Activated CD4-positive, alpha-beta T cell treated with anti-CD3 and anti-CD28 coated beads, Interleukin-2, amount 50 U/mL, for 48 hours (primary cell): ENCODE data around the gene PROC.
A peak's percentile ranks its signal among the peaks of the same experiment; 100 is the strongest.

ENCODE experiments used
- DNase-seq, 2 experiments: peaks; one replicate each; pipeline ENCODE4 v3.0.0-alpha.2; 2020

Gene PROC

GRCh38 chr2:127418300-127419111, at the start of gene PROC:
Gene PROC, plus strand, starts transcription at chr2:127418427. Its CDS starts 1,516 bp downstream, at chr2:127419943.
- DNase-seq, result no peak

GRCh38 chr2:127370010-127370409, 48.2 kb upstream of the PROC start:
- DNase-seq, result no peak

- no peak for DNase-seq
These were observed 47.2 kb upstream of the PROC start for GRCh38 chr2:127371037-127371436.

GRCh38 chr2:127373362-127374083, 44.7 kb upstream of the PROC start:
- no peak for DNase-seq

DNA sequence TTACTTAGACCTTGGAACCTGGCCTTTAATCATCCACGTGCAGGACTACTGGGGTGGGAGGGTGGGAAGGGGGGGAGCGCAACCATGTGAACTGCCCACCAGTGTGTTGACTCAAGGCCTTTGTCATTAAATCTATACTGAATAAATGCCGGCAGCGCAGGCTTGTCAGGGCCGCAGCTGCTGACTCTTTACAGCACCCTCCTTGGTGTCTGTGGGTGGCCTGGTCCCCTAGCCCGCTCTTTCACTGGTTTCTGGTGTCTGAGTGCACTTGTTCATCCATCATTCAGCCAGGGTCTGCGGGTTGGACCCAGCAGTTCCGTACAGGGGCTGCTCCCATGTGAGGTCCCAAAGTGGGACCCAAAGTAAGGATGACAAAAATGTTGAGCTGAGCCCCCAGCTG, 42.0 kb upstream of the PROC start:
- DNase-seq, result no peak

DNA sequence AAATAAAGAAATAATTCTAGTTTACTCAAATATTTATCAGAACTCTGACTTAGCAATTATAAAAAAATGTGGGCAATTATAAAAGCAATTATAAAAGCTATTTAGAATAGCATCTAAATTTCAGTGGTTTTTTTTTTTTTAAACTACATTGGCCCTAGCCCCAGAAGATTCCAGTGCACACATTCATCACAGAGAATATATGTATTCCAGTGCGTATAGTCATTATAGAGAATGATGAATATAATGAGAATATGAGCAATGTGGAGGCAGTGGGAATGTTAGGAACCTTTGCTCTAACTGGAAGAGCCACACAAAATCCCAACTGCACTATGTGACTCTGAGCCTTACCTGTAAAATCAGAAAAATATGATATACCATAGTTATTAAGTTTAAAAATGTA, 41.0 kb upstream of the PROC start:
- DNase-seq, result no peak

GRCh38 chr2:127378720-127379119, 39.5 kb upstream of the PROC start:
- DNase-seq, result no peak

- no peak for DNase-seq
These were observed 38.4 kb upstream of the PROC start for GRCh38 chr2:127379712-127380355.

GRCh38 chr2:127381762-127382161, 36.5 kb upstream of the PROC start:
- DNase-seq, result no peak

- no peak for DNase-seq
These were observed 35.4 kb upstream of the PROC start for GRCh38 chr2:127382831-127383230.

DNA sequence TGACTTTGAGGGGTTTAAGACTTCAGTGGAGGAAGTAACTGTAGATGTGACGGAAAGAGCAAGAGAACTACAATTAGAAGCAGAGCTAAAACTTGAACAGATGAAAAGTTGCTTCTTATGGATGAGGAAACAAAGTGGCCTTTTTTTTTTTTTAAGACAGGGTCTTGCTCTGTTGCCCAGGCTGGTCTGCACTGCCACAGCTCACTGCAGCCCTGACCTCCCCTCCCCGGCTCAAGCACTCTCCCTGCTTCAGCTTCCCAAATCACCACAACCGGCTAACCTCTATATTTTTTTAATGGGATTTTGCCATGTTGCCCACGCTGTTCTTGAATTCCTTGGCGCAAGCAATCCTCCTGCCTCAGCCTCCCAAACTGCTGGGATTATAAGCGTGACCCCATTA, 33.7 kb upstream of the PROC start:
- DNase-seq, result no peak

- DNase-seq, result no peak
These were observed 32.0 kb upstream of the PROC start for GRCh38 chr2:127386246-127386645.

- DNase-seq, result peak; percentile 78 to 80
These were observed 31.2 kb upstream of the PROC start for GRCh38 chr2:127386764-127387654.

DNA sequence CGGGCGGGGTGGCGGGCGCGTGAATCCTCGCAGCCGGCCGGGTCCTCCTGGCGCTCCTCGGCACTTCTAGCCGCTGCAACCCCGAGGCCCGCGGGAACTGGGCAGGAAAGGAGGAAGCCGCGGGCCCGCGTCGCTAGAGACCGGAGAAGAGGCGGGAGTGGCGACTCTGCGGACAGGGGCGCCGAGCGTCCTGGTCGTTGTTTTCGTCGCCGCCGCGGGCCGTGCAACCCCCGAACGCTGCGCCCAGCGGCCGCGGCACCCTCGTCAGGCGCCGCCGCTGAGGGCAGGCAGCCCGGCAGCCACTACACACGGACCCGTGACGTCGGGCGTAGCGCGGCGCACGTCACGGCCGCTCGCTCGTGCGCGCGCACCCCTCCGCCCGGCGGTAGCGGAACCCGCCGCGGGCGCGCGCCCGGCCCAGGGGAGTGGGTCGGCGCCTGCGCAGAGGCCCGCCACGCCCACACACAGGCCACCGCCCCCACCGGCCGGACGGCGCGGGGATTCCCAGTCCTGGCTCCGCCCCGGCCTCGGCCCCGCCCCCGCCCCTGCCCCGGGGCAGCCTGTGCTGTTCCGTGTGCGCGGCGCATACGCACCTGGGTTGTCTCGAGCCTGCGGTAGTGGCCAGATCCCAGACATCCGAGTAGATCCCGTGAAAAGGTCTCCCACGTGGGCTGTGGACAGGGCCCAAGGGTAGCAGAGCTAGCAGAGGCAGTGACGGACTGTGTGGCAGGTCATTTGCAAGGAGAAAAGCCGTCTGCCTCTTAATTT, 30.4 kb upstream of the PROC start, which contains the start of gene MAP3K2:
TSS of gene MAP3K2 (minus strand) at position 321 of the 768 bp plus-strand sequence. CDS start 44,846 bp downstream, outside the sequence.
- DNase-seq, result peak; percentile 90

- no peak for DNase-seq
These were observed 29.6 kb upstream of the PROC start for GRCh38 chr2:127388423-127389164.

DNA sequence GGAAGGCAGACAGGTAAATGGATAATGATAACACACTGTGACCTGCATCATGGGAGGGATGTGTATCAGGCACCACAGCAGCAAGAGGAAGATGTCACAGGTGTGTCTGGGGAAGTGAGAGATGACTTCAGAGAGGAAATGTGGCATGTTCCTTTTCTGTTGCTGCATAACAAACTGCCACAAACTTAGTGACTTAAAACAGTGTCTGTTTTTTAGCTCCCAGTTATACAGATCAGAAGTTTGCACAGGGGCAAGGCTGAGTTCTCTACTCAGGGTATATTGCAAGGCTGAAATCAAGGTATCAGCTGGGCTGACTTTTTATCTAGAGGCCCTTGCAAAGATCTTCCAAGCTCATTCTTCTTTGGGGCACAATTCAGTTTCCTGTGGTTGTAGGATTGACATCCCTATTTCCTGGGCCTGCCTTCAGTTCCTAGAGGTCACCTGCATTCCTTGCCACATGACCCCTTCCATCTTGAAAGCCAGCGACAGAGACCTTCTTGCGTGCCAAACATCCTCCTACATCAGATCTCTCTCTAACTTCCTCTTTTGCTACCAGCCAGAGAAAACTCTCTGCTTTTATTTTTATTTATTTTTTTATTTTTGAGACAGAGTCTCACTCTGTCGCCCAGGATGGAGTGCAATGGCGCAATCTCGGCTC, 28.3 kb upstream of the PROC start:
- no peak for DNase-seq

GRCh38 chr2:127392133-127392827, 25.9 kb upstream of the PROC start:
- DNase-seq, result no peak

DNA sequence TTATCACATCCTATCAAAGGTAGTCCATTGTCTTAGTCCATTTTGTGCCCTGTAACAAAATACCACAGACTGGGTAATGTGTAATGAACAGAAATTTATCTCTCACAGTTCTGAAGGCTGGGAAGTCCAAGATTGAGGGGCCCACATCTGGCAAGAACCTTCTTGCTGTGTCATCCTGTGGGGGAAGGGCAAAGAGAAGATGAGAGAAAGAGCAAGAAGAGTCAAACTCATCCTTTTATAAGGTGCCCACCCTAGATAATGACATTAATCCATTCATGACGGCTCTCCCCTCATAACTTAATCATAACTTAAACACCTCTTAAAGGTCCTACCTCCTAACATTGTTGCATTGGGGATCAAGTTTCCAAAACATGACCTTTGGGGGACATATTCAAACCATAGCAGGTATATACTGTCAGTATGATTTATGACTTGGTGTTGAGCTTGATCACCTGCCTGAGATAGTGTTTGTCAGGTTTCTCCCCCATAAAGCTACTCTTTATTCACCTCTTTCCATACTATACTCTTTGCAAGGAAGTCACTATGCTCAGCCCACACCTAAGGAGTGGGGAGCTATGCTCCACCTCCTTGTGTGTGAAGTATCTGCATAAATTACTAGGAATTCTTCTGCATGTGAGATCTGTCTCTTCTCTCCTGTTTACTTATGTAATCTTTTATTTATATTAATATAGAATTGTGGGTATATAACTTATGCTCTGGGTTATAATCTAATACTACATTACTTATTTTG, 25.2 kb upstream of the PROC start:
- no peak for DNase-seq

DNA sequence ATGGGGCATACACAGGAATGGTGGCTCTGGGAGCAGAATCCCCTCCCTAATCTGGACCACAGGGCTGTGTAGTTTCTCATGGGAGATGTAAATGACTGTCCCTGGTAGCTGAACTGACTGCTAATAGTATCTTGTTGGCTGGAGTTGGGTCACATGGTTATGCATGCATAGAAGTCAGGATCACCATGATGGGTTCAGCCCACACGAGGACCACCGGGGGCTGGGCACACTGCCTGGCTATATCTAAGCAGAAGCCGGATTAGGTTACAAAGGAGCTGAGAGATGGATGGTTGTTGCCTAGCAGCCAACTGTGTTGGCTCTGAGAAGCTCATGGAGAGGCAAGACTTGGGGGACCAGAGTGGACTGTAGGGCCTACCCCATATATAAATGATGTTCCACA, 23.7 kb upstream of the PROC start:
- no peak for DNase-seq
